Spleen (tissue), 7 donors: ENCODE measurements around the gene SLC24A3.

Experiments
- POLR2A ChIP-seq, 3 donors: fragments of 450-650 bp; IDR thresholded peaks; one replicate each; pipeline ENCODE4 v1.5.1; 2017; ENCODE audit warnings: antibody characterized with exemption in 3 of 3, mild to moderate bottlenecking in 1 of 3
- POLR2AphosphoS5 ChIP-seq, 3 donors: sonication (generic); formaldehyde crosslinking; IDR thresholded peaks; one replicate each; pipeline ENCODE4 v1.5.1; 2017; ENCODE audit warnings: antibody characterized with exemption in 3 of 3
- TF ChIP-seq, protein P1 (sequence below), 11 experiments: fragments of 200-600 bp in 7 of 11; fragments of 450-650 bp in 4 of 11; sonication (generic) in 4 of 11; IDR thresholded peaks in 8 of 11; conservative IDR thresholded peaks in 3 of 11; 1 replicate in 7 of 11; 2 replicates in 4 of 11; pipeline versions ENCODE4 v1.4.0 to v1.8.0; 2016 to 2021; ENCODE audit warnings: antibody characterized with exemption in 11 of 11, inconsistent platforms in 4 of 11, mild to moderate bottlenecking in 1 of 11
- donor health status: DM: no; HTN: no; CAD: no; lungs with moderate emphysema.
- donor health status: DM: no; HTN: no; CAD: no.
- donor health status: DM: no; HTN: no; CAD: no.

DNA sequence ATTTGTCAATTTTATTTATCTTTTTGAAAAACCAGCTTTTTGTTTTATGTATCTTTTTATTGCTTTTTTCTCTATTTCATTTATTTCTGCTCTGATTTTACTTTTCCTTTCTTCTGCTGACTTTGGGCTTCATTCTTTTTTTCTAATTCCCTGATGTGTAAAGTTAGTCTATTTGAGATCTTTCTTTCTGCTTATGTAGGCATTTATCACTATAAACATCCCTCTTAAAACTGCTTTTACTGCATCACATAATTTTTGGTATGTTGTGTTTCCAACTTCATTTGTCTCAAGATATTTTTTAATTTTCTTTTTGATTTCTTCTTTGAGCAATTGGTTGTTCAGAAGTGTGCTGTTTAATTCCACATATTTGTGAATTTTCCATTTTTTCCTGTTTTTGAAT is 174.8 kb downstream of the SLC24A3 start:
- no peak for TF ChIP-seq POLR2A (IDR thresholded peaks at IDR 0.05)
- TF ChIP-seq, protein P1, sequence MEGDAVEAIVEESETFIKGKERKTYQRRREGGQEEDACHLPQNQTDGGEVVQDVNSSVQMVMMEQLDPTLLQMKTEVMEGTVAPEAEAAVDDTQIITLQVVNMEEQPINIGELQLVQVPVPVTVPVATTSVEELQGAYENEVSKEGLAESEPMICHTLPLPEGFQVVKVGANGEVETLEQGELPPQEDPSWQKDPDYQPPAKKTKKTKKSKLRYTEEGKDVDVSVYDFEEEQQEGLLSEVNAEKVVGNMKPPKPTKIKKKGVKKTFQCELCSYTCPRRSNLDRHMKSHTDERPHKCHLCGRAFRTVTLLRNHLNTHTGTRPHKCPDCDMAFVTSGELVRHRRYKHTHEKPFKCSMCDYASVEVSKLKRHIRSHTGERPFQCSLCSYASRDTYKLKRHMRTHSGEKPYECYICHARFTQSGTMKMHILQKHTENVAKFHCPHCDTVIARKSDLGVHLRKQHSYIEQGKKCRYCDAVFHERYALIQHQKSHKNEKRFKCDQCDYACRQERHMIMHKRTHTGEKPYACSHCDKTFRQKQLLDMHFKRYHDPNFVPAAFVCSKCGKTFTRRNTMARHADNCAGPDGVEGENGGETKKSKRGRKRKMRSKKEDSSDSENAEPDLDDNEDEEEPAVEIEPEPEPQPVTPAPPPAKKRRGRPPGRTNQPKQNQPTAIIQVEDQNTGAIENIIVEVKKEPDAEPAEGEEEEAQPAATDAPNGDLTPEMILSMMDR (IDR thresholded peaks at IDR 0.05 in 8 of 11, conservative IDR thresholded peaks at IDR 0.05 in 3 of 11), result no peak
- no peak for TF ChIP-seq POLR2AphosphoS5 (IDR thresholded peaks at IDR 0.05)
